HG03175 (cell line): Measurements from ENCODE around the gene C12orf42.
"Not testable (repeated sequence)": the region's sequence is repeated elsewhere in the genome, so short reads cannot be mapped to it uniquely, and the experiment has no call there.

Experiments
- ATAC-seq: cut with Tn5 transposase; IDR thresholded peaks from one replicate; pipeline ENCODE4 v1.9.1; 2021; ENCODE audit warnings: mild to moderate bottlenecking, moderate library complexity; ENCODE audit not compliant: unreplicated experiment

C12orf42 gene

DNA sequence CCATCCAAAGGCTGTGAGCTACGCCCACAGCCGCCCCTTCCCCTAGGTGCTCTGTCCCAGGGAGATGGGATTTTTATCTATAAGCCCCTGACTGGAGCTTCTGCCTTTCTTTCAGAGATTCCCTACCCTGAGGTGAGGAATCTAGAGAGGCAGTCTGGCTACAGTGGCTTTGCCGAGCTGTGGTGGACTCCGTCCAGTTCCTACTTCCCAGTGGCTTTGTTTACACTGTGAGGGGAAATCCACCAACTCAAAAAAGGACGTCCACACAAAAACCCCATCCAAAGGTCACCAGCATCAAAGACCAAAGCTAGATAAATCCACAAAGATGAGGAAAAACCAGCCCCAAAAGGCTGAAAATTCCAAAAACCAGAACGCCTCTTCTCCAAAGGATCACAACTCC is 70.1 kb downstream of the C12orf42 start:
- not testable (repeated sequence) for ATAC-seq

DNA sequence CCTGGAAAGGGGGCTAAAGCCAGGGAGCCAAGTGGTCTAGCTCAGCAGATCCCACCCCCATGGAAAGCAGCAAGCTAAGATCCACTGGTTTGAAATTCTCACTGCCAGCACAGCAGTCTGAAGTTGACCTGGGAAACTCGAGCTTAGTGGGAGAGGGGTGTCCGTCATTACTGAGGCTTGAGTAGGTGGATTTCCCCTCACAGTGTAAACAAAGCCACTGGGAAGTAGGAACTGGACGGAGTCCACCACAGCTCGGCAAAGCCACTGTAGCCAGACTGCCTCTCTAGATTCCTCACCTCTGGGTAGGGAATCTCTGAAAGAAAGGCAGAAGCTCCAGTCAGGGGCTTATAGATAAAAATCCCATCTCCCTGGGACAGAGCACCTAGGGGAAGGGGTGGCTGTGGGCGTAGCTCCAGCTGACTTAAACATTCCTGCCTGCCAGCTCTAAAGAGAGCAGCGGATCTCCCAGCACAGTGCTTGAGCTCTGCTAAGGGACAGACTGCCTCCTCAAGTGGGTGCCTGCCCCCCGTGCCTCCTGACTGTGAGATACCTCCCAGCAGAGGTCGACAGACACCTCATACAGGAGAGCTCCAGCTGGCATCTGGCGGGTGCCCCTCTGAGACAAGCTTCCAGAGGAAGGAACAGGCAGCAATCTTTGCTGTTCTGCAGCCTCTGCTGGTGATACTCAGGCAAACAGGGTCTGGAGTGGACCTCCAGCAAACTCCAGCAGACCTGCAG is 70.8 kb downstream of the C12orf42 start:
- ATAC-seq: not testable (repeated sequence)

DNA sequence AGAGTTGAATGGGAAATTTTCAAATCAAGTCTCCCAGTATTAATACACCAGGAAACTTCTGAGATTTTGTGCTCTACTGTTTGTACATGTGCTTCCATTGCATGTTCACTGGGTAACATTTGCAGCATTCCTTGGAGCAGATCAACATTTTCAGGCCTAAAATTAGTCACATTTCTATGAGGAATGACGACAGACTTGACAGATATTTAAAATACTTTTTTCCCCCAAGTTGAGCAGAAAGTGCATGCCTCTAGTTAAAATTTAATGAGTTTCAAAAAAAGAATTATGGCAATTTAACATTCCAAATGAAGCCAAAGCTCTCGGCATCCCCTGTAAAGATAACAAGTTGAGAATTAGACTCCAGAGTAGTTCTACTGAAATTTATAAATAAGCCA is 72.3 kb downstream of the C12orf42 start:
- no peak for ATAC-seq

DNA sequence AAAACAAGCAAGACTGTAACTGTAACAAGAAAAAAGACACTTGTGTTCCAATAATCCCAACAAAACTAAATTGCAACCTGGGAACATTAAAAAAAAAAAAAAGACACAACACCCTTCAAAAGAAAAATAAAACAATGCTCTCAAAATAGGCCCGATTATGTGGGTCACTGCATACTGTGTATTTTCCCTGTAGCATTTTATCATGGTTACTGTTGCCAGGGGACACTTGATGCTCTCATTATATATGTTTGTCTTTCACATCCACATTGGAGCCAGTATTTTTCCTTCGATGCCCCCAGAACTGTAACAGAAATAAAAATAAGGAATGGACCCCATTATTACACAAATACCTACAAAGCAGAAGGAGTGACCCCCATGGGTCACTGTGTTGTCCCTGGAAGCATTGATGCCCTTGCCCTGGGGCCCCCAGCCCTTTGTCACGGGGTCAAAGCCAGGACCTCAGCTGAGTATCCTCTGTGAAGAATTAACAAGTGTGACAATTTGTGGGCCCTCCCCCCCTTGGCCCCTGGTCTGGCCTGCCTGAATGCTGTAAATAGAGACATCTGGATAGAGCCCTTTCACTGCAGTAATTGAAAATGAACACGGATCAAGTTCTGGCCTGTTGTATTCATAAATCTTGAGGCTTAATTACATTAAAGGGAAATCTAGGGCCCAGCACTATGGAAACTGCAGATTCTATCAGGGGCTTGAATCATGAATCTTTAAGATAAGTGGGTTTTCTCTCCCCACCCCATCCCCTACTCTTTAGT is 72.8 kb downstream of the C12orf42 start:
- ATAC-seq: no peak

GRCh38 chr12:103422328-103422727 is 73.4 kb downstream of the C12orf42 start:
- no peak for ATAC-seq

DNA sequence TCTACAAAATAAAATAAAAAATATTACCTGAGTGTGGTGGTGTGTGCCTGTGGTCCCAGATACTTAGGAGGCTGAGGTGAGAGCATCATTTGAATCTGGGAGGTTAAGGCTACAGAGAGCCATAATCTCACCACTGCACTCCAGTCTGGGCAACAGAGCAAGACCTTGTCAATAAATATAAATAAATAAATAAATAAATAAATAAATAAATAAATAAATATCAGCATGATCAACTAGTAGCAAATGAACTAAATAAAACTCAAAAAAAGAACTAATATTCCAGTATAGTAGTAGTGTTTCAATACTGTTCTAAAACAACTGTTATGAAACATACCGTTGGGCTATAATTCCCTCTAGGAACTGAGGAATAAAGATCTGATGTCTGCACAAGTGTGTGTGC is 74.4 kb downstream of the C12orf42 start:
- no peak for ATAC-seq

DNA sequence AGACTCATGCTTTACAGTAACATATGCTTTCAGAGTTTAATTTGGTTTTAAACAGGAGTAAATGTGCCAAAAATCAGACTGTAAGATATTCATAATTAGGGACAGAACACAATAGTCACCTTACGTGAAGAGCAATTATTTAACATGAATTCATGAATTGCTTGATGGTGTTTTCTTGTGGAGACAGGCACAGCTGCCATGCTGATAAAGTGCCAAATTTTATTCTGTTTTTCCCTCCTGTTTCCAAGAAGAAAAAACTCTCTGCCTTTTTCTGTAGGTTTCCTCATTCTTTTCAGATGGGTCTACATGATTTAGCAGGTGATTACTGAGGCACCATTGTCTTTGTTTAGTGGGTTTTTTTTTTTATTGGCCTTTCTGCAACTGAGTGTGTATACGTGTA is 80.1 kb downstream of the C12orf42 start:
- ATAC-seq: no peak

DNA sequence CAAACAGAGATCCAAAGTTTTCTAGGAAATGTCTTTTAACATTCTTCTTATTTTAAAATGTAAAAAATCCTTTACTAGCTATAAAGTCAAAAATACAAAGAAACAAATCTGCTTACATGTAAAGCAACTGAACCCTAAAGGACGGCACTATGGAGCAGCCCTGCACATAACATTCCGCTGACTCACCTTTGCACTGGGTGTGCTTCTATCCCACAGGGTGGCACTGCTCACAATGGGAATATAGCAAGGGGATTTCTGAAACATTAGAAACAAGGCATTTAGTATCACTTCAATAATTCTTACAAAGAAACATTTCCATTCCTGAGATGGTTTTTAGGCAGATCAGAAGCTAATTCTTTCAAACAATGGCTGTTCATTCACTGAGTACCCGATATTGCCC is 94.3 kb downstream of the C12orf42 start:
- no peak for ATAC-seq

GRCh38 chr12:103399986-103400385 is 95.8 kb downstream of the C12orf42 start:
- ATAC-seq: no peak

- ATAC-seq: no peak
Measured at GRCh38 chr12:103397536-103397935, 98.2 kb downstream of the C12orf42 start.

DNA sequence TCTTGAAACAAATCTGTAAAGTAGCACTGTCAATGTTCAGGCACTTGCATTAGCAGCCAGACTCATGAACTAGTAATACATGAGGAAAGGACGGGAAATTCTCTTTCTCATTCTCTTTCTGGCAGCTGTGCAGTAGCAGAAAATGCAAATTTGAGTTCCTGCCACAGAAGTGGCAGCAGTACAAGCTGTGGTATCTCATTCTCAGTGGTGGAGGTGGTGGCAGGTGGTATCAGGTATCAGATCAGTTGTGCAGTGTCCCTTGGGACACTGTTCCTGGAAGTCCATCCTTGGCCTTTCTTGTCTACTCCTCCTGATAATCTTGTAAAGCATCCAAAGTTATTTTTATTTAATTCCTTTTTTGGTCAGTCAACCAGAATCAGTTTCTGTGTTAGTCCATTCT is 103.0 kb downstream of the C12orf42 start:
- peak; percentile 95 for ATAC-seq

DNA sequence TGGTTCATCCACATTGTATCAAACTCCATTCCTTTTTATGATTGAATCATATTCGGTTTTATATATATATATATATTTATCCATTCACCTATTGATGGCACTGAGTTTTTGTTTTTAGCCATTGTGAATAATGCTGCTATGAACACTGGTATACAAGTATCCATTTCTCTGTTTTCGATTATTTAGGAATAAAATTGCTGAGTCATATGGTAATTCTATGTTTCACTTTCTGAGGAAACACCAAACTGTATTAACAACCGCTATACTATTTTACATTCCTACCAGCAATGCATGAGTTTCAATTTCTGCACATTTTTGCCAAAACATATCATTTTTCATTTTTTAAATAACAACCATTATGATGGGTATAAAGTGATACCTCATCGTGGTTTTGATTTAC is 104.7 kb downstream of the C12orf42 start:
- ATAC-seq: no peak

DNA sequence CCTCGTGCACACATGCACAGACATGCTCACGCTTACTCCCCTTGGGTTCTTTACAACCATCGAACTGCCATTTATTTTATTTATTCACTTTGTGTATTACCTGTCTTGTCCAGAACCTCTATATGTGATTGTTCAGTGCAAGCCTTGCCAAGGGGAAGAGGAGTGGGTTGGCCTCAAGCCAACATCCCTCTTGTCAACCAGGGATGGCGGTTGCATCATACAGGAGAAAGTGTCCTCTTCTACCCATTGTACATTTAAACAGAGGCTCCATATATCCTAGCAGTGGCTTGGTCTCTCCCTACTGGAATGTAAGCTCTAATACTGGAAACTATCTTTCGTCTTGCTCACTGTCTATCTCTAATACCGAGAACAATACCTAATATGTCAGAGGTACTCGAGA is 108.4 kb downstream of the C12orf42 start:
- no peak for ATAC-seq

GRCh38 chr12:103386451-103386850 is 109.3 kb downstream of the C12orf42 start:
- no peak for ATAC-seq

DNA sequence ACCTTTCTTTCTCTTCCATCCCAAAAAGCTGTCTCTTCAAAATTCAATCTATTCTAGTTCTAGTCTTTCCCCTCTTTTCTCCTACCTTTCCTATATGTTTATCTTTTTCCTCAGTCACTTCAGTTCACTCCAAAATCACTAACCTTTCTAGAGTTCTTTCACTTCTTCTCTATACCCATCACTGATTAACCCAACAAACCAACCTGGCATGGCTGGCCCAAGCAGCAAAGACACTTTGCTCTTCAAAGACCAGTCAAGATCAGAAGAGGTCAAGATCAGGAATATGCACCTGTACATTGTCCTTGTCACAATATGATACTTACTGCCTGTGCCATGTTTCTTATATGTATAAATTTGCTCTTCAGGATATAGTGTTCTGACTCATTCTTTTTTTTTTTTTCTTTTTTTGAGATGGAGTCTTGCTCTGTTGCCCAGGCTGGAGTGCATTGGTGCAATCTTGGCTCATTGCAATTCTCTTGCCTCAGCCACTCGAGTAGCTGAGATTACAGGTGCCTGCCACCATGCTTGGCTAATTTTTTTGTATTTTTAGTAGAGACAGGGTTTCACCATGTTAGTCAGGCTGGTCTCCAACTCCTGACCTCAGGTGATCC is 112.9 kb downstream of the C12orf42 start:
- no peak for ATAC-seq

DNA sequence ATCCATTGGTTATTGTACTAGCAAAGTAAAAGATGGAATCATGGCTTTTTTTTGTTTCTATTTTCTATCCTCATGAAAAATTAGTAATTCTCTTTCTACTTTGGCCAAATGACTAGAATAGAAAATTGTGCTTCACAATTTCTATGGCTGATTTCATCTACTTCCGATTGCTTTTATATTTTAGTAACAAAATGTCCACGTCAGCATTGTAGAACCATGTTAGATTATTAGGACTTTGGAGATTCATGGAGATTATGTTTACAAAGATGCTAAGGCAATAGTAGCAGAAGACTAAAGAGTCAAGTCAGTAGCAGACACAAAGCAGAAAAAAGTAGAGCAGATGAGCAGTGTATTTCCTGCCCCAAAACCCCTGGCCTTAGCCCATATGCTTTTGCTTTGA is 113.6 kb downstream of the C12orf42 start:
- no peak for ATAC-seq

GRCh38 chr12:103379670-103380069 is 116.1 kb downstream of the C12orf42 start:
- ATAC-seq: no peak

GRCh38 chr12:103373088-103373523 is 122.7 kb downstream of the C12orf42 start:
- ATAC-seq: no peak

DNA sequence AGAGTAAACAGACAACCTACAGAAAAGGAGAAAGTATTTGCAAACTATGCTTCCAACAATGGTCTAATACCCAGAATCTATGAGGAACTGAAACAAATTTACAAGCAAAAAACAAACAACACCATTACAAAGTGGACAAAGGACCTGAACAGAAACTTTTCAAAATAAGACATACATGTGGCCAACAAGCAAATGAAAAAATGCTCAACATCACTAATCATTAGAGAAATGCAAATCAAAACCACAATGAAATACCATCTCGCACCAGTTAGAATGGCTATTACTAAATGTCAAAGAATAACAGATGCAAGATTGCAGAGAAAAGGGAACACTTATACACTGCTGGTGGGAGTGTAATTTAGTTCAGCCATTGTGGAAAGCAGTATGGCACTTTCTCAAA is 125.8 kb downstream of the C12orf42 start:
- peak; percentile 88 for ATAC-seq

- no peak for ATAC-seq
Measured at GRCh38 chr12:103368167-103368566, 127.6 kb downstream of the C12orf42 start.

- ATAC-seq: no peak
Measured at GRCh38 chr12:103354403-103354802, 141.4 kb downstream of the C12orf42 start.

- no peak for ATAC-seq
Measured at GRCh38 chr12:103353913-103354312, 141.9 kb downstream of the C12orf42 start.
